GM18867 (cell line): ENCODE data around the gene FERMT3.
A peak's percentile ranks its signal among the peaks of the same experiment; 100 is the strongest.

ENCODE experiments used
- ATAC-seq: cut with Tn5 transposase; IDR thresholded peaks from one replicate; pipeline ENCODE4 v1.9.1; 2021; ENCODE audit warnings: mild to moderate bottlenecking, moderate library complexity; ENCODE audit not compliant: unreplicated experiment

The FERMT3 gene

DNA sequence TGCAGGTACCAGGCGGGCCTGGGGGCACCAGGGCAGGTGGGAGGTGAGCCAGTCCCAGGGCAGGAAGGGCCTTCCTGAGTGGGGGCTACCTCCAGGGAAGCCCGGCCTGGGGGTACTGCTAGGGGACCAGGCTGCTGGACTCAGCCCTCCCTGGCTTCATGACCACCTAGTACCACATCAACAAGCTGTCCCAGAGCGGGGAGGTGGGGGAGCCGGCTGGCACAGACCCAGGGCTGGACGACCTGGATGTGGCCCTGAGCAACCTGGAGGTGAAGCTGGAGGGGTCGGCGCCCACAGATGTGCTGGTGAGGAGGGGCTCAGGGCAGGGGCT is 12.8 kb downstream of the FERMT3 start:
- no peak for ATAC-seq

DNA sequence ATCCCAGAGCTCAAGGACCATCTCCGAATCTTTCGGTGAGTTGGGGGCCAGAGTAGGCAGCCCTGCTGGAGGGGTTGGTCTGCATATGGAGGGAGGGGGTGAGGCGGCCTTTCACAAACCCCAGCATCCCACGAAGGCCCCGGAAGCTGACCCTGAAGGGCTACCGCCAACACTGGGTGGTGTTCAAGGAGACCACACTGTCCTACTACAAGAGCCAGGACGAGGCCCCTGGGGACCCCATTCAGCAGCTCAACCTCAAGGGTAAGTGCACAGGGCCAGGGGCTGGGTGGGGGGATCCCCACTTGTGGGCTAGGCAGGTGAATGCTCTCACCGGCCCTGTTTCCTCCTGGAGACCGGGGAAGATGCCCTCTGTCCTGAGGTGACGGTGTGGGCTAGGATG is 13.2 kb downstream of the FERMT3 start:
- ATAC-seq = no peak

DNA sequence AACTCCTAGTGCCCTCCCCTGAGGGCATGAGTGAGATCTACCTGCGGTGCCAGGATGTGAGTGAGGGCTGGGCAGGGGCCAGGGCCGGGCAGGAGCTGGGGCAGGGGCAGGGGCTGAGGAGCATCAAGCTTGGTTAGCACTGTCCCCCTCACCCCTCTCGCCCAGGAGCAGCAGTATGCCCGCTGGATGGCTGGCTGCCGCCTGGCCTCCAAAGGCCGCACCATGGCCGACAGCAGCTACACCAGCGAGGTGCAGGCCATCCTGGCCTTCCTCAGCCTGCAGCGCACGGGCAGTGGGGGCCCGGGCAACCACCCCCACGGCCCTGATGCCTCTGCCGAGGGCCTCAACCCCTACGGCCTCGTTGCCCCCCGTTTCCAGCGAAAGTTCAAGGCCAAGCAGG is 13.8 kb downstream of the FERMT3 start:
- no peak for ATAC-seq

DNA sequence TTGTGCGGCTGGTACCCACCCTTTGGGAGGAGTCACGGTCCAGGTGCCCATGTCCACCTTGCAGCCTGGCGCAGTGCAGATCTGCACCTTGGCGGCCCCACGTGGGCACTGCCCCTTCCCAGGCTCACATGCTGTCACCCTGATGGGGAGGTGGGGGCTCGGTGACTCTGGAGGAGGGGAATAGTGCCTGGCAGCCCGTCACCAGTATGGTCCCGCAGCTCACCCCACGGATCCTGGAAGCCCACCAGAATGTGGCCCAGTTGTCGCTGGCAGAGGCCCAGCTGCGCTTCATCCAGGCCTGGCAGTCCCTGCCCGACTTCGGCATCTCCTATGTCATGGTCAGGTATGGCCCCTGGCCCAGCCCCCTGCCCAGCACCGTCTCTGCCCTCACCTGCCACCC is 14.3 kb downstream of the FERMT3 start:
- ATAC-seq = no peak

DNA sequence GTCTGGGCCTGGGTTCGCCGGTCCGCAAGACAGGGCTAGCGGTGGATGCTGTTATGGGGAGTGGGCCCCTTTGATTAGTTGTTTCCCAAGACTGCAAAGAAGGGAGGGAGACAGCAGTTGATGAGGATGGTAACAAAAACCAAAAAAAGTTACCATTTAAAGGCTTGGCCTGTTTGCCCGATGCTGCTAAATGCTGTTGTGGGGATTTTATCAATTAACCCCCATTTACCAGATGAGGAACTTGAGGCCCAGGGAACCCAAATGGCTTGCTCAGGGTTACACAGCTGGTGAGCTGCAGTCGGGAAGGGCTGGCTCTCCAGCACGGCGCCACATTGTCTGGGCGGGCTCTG is 16.1 kb downstream of the FERMT3 start:
- ATAC-seq = no peak

DNA sequence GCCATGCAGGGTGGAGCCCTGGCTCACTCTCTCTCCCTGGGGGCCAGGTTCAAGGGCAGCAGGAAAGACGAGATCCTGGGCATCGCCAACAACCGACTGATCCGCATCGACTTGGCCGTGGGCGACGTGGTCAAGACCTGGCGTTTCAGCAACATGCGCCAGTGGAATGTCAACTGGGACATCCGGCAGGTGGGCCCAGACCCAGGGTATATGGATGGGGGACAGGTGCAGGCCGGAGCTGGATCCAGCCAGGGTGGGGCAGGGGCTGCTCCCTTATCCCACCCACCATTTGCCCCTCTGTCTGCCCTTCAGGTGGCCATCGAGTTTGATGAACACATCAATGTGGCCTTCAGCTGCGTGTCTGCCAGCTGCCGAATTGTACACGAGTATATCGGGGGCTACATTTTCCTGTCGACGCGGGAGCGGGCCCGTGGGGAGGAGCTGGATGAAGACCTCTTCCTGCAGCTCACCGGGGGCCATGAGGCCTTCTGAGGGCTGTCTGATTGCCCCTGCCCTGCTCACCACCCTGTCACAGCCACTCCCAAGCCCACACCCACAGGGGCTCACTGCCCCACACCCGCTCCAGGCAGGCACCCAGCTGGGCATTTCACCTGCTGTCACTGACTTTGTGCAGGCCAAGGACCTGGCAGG is 16.6 kb downstream of the FERMT3 start:
- no peak for ATAC-seq

DNA sequence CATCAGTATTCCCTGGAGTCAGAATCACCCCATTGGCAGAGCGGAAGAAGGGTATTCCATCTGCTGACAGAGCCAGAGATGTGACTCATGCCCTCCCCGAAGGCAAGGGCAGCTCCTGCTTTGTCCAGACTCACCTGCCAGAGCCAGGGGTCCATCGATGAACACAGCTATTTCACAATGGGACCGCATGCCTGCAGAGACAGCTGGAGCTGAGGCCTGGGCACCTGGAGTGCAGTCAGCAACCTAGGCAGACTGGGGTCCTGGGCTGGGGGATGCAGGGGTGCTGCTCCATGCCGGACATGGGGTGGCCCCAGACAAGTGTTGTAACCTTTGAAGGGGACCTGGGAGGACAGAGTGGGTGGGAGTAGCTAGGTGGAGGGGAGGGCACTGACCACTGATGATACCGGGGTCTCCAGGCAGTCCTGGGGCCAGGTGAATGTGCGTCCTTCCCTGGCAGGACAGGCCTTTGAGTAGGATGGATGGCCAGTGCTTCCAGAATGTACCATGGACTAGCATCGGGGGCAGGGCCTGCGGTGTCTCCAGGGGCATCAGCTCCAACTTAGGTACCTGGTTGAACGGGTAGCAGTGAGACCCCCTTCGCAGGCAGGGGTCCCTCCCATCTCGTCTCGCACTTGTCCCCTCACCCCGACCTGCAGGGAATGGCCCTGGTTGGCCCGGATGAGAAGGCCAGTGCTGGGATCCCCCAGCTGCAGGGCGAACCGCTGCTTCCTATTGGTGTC is 17.8 kb downstream of the FERMT3 start:
- ATAC-seq = no peak

DNA sequence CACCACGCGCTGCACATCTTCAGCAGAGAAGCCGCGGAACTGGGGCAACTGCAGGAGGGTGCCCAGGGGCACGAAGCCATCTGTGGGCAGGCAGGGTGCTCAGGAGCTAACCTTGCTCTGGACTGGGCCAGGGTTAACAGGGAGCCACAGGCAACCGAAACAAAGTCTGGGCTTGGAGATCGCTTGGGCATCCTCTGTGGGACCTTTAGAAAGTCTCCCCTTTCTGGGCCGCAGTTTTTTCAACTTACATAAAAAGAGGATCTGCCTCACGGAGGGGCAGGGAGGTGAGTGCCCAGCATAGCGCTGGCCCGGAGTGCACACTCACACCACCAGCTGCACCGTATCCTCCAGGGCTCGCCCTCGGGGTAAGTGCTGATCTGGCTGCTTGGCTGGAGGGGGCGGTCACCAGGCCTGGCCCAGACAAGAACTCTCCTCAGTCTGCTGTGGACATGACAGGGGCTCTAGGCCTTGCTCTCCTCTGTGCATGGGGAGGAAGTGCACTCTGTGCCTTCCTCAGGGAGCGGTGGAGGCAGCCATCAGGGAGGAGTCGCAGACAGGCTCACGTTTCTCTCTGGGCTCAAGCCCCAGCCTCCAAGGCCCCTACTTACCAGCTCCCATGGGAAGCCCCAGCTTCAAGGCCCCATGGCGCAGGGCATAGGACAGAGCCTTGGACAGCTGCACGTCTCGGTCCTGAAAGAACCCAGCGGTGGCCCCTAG is 18.5 kb downstream of the FERMT3 start:
- no peak for ATAC-seq

DNA sequence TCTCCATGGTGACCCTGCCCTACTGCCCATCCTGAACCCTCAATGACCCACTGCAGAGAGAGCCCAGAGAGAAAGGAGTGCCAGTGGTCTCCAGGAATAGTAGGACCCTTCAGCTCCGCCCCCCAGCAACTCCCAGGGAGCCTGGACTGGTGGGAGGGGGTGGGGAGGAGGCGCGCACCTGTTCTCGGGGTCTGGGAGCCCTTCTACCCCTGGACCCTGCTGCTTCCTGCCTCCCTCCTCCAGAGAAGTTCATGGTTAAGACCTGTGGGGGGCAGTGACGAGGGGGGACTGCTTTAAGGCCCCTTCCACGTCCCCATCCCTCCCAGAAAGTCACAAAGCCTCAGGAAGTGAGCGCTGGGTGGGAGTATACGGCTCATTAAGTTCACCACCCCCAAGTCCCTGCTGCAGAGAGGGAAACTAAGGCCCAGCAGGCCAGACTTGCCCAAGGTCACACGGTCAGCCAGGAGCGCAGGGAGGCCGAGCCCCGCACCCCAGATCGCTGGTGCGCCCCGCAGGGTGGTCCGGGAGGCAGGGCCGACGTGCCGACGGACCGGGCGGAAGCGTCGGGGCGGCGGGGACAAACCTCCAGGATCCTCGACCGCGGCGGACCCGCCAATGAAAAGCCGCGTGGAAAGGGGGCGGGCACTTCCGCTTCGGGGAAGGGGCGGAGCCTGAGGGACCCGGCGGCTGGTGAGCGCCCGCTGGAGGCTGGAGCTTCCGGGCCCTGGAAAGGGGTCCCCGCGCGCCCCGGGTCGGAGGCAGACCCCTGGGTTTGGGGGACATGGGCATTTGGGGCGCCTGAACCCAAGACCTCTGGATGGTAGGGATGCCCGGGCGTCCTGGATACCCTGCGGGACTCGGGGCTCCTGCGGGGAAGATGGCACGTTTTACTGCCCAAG is 19.3 kb downstream of the FERMT3 start, which contains the start of the genes NUDT22 and TRPT1:
TSS of gene NUDT22 (plus strand) at position 667 of the 899 bp plus-strand sequence. CDS start 379 bp downstream, outside the sequence.
TSS of gene TRPT1 (minus strand) at position 579 of the 899 bp plus-strand sequence. CDS start at position 253, 326 bp downstream.
- ATAC-seq = peak; percentile 41

DNA sequence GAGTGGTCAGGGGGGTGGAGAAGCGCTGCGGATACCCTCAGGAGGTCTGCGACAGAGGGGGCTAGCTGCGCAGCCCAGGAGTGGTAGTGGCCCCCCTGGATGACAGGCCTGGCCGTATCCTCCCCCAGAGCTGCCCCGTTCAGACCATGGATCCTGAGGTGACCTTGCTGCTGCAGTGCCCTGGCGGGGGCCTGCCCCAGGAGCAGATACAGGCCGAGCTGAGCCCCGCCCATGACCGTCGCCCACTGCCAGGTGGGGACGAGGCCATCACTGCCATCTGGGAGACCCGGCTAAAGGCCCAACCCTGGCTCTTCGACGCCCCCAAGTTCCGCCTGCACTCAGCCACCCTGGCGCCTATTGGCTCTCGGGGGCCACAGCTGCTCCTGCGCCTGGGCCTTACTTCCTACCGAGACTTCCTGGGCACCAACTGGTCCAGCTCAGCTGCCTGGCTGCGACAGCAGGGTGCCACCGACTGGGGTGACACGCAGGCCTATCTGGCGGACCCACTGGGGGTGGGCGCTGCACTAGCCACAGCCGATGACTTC is 20.1 kb downstream of the FERMT3 start:
- peak; percentile 34 for ATAC-seq

DNA sequence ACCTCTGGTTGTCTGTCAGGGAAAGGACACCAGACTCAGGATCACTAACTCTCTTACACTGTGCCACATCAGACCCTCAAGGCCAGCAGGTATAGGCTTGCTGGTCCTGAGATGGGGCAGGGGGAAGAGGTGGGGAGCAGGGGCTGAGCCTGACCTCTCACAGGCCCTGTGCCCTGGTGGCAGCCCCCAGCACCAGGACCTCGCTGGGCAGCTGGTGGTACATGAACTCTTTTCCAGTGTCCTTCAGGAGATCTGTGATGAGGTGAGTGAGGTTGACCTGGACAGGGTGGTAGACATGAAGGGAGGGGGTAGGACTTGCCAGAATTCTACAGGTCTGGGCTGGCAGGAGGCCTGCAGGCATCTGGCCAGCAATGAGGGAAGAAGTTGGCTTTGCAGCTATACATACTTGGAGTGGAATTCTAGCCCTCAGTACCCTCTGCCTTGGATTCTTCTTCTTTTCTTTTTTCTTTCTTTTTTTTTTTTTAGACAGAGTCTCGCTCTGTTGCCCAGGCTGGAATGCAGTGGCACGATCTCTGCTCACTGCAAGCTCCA is 21.0 kb downstream of the FERMT3 start:
- ATAC-seq = no peak

DNA sequence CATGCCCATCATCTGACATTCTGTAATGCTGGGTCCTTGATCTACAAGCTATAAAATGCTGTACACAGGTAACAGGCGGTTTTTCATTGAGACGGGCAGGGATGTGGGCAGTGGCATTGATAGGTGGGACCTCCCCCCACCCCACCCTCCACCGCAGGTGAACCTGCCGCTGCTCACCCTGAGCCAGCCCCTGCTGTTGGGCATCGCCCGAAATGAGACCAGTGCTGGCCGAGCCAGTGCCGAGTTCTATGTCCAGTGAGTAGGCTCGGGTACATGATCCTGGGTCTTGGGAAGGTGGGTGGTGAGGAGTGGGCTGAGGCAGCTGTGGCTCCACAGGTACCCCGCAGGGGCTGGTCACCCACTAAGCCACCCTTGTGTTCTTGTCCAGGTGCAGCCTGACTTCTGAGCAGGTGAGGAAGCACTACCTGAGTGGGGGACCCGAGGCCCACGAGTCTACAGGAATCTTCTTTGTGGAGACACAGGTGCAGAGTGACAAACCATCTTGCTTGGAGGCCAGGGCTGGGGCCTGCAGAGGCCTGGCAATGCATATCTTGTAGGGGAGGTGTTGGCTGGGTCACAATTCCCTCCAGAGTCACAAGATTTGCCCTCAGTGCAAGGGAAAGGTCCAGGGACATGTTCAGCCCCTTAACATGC is 22.7 kb downstream of the FERMT3 start:
- ATAC-seq = no peak

DNA sequence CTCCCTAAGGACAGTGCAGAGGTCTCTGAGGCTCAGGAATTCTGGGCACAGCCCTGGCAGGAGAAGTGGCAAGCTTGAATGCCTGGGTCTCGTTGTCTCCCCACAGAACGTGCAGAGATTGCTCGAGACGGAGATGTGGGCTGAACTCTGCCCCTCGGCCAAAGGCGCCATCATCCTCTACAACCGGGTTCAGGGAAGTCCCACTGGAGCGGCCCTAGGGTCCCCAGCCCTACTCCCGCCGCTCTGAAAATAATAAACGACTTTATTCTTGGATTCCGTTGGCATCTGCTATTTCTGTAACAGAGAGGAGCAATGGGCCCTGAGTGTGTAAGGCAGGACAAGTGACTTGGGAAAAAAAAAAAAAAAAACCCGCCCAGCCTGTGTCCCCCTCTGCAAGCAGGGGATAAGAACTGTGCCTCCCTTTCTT is 23.2 kb downstream of the FERMT3 start:
- ATAC-seq = no peak

DNA sequence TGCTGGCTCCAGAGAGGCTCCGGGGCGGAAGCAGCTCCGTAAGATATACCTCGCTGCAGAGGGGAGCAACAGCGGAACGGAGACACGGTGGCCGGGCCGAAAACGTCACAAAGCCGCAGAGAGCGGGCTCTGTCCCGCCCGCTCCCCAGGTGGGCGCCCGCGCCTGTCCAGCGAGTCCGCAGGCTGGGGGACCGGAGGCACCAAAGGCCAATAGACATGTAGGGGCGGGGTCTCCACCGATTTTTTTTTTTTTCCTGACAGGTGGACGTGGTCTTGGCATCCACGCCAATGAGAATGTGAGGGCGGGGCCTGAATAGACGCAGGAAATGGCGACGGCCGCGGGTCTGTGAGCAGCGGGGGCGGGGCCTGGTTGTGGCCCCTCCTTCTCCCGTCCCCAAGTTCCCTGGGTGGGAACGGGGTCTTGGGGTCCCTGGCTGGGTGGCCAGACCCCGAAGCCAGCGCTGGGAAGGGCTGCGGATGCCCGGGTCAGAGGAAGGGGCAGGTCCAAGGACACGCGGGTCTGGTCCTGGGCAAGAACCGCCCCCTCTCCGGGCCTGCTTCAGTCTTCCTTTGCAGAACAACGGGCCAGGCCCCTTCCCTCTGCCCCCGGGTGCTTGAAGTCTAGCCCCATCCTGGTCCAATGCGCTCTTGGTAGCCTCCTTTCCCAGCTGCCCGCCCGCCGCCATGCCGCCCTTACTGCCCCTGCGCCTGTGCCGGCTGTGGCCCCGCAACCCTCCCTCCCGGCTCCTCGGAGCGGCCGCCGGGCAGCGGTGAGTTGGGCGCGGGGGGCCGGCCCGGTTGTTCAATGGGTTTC is 23.9 kb downstream of the FERMT3 start, which contains the start of gene DNAJC4:
TSS of gene DNAJC4 (plus strand) at position 378 of the 814 bp plus-strand sequence. CDS start at position 685, 307 bp downstream.
- ATAC-seq = peak; percentile 43

DNA sequence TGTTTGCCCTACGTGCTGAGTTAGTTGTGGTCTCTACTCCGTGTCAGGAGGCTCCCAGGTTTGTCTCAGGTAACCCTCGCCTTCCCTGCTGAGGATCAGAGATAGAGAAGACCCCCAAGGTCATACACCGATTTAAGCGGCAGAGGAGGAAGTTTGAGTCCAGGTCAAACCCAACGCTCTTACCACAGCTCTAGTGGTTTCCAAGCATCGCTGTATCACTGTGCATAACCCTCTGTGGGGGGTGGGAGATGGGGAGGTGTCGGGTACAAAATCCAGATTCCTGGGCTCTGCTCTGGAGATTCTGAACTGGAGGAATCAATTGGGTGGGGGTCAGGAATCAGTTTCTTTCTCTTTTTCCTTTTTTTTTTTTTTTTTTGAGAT is 24.5 kb downstream of the FERMT3 start:
- no peak for ATAC-seq

DNA sequence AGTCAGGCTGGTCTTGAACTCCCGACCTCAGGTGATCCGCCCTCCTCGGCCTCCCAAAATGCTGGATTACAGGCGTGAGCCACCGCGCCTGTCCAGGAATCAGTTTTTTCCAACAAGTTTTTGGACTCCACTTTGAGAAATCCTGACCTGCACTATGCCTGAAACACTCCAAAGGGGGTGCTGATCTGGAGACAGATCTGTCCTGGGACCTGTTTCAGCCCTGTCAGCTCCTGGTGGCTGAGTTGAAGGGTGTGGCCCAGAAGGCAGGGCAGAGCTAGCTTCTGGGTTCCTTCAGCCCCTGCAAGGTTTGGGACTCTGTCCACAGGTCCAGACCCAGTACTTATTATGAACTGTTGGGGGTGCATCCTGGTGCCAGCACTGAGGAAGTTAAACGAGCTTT is 25.0 kb downstream of the FERMT3 start:
- ATAC-seq = no peak

DNA sequence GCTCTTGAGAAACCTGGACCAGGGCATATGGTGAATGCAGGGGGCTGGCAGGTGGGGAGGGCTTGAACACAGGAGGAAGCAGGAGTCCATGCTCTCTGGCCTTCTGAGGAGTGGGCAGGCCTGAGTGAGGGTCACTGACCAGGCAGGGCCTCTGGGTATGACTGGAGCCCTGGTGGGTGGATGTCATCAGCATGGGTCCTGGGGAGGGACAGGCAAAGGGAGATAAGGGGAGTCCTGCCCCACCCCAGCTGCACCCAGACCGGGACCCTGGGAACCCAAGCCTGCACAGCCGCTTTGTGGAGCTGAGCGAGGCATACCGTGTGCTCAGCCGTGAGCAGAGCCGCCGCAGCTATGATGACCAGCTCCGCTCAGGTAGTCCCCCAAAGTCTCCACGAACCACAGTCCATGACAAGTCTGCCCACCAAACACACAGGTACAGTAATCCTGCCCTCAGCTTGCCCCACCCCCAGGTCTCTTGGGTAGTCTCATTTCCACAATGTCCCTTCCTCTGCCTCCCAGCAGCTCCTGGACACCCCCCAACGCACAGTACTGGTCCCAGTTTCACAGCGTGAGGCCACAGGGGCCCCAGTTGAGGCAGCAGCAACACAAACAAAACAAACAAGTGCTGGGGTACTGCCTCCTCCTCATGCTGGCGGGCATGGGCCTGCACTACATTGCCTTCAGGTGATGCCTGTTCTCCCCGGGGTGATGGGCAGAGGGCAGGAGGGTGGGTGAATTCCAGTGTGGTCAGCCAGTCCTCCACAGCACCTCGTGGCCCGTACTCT is 25.9 kb downstream of the FERMT3 start:
- no peak for ATAC-seq

DNA sequence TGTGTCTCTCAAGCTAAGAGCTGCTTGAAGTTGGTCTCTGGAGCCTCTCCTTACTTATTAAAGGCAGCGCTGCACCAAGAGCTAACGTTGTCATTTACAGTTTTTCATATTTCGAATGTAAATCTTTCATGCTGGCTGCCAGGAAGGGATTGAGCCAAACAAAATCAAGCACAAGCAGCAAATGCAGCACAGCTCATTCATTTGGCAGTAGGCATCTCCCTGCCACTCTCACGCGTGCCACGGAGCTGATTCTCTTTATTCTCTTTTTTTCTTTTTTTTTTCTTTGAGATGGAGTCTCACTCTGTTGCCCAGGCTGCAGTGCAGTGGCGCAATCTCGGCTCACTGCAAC is 26.4 kb downstream of the FERMT3 start:
- ATAC-seq = no peak
